ENCODE results near the gene GRHL1.

GRHL1 gene

DNA sequence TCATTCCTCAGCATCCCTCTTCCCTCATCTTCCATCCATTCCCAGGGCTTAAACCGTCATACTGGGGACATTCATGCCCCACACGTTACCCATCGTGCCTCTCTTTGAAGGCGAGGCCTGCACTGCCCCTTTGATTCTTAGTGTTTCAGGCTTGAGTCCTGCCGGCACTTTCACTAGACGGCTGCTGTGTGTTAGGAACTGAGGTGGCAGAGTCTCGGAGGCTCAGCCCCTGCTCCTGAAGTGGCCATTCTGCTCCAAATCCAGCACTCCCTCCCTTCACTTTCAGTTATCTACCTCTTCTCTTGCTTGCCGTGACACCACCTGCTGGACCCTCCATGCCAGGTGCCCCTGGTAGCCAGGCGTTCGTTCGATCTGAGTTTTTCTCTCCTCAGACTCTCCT, 43.0 kb downstream of the GRHL1 start:
- no peak for DNase-seq (ENCODE audit: low read depth)

DNA sequence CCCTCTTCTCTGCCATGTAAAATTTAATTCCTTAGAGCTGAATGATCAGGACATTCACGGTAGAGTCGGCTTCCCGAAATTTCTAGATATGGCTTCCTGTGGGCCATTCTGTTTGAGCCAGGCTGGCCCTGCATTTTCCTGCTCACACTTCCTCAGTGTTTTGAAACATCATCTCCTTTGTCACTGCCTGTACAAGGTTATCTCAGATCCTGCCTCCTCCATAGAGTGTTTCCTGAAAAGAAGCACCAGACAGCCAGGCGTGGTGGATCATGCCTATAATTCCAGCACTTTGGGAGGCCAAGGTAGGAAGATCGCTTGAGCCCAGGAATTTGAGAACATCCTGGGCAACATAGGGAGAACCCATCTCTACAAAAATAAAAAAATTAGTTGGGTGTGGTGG, 43.6 kb downstream of the GRHL1 start:
- no peak for DNase-seq (ENCODE audit: low read depth)

DNA sequence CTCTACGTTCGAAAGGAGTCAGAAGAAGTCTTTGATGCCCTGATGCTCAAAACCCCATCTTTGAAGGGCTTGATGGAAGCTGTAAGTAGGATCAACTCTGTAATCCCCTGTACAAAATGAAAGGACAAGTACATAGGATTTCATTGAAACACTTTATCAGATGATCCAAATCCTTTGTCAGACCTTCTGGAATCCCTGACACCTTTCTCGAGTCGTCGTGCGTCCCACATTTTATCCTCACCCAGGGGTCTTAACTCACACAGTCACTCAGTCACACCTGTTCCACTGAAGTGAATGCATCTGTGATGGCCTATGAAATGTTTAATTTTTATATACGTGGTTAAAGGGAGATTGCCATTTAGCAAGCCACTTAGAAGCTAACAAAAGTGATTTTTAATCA, 44.8 kb downstream of the GRHL1 start:
- DNase-seq (ENCODE audit: low read depth), result no peak

DNA sequence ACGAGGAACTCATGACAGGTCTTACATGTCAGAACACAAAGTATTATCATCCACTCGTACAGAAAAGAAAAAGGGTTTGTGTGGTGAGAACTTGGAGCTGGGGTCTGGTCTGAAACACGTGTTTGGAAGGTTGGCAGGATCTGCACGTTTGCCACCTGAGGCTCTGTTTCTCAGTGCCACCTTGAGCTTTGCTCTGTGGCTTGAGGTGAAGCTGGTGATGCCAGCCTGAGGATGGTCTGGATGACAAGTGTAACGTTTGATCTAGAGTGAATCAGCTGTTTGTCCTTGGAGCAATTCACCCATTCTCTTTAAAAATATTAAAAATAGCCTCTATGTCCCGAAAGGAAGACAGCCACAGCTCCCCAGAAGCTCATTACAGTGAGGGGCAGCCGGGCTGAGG, 46.4 kb downstream of the GRHL1 start:
- no peak for DNase-seq (ENCODE audit: low read depth)

DNA sequence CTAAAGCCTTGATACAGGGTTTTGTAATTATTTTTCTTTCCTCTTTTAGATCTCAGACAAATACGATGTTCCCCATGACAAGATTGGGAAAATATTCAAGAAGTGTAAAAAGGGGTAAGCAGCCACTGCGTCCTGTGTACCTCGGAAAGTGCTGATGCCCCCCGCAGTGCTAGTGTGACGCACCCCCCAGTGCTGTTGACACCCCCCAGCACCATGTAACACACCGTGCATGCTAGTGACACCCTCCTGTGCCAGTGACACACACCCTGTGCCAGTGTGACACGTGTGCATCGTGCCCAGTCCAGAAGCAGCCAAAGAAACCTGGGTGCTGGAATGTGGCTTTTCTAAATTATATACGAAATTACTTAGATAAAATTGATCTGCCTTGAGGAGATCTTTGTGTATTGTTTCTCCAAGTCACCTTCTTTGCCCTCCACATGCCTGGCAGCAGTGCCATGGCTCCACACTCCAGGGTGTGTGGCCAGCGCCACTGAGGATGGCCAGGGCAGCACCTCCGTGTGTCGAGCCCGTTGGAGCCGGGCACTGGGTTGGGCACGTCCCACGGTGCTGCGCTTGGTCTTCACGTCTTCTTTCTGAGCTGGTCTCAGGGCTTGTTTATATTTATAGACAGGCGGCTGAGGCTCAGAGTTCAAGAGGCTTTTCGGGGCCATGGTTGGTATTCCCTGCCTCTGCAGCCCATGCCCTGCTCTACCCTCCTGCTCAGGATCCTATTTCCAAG, 47.6 kb downstream of the GRHL1 start:
- DNase-seq (ENCODE audit: low read depth), result no peak

DNA sequence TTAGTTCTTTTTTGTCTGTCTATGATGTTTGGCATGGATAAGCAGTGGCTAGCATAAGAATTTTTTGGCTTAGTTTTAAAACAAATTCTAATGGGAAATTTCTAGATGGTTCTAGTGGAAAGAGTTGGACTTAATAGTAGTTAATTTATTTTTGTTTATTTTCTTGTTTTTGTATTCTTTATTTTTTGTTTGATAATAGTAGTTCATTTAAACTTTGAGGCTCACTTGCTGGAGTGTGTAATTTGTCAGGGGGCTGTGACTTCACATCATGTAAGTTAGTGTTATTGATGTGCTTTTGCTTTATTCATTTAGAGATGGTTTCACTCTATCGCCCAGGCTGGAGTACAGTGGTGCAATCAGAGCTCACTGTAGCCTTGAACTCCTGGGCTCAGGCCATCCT, 48.2 kb downstream of the GRHL1 start:
- no peak for DNase-seq (ENCODE audit: low read depth)

DNA sequence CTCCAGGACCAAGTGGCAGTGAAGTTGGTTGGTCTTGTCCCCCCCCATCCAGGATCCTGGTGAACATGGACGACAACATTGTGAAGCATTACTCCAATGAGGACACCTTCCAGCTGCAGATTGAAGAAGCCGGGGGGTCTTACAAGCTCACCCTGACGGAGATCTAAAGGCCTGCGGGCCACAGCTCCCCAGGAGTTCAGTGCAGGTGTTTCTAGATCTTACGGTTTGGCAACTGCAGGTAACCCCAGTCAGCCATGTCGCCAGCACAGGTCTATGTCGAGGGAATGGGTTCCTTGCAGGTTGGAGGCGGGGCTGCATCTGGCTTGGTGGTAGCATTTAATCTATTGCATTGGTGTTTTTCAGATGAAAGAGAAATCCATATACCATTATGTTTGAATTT, 49.0 kb downstream of the GRHL1 start:
- DNase-seq (ENCODE audit: low read depth), result no peak

DNA sequence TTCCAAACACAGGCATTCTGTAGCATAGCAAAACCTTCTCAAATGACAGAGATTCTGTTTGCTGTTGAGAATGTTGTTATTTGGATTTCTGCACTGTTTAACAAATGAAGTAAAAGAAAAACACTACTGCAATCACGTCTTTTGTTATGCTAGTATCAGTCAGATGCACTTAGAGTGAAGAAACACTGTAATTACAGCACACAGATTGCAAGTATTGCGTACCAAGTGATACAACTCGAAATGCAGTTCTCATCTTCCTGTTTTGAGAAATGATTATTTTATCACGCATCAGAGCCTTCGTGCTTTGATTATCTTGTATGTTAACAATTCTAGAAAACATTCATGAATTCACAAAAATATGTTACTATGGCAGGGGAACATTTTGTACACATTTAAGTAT, 50.1 kb downstream of the GRHL1 start:
- no peak for DNase-seq (ENCODE audit: low read depth)

DNA sequence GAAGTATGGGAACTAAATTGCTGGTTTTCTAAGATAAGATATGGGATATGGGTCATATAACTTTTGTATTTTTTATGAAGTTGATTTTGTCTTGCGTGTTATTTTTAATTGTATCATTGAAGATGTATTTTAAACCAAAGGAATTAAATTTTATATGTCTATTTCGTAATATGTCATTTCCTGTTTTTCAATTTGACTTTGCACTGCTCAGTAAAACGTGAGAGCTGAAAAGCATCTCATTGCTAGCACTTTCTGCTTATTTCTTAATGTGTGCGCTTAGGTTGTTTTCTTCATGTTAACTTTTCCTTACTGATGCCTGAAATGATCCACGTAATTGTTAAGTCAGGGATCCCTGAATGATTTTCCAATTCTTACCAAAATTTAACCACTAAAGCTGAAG, 50.6 kb downstream of the GRHL1 start:
- no peak for DNase-seq (ENCODE audit: low read depth)

DNA sequence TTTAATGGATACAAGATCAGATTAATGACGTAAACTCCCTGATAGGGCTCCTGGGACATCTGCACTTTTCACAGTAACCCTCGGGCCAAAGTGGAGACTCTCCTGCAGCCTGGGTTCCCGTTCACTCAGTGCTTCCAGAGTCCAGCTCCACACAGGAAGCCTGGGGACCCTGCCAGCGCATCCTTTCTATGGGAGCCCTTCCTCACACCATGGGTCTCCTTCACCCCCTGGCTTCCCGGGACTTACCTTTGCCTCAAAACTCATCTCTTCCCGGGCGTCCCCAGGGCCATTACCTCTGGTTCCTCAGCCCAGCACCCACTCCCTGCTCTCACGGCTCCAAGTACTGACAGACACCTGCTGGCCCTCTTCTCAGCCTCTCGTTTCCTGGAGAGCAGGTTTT, 51.2 kb downstream of the GRHL1 start:
- no peak for DNase-seq (ENCODE audit: low read depth)

DNA sequence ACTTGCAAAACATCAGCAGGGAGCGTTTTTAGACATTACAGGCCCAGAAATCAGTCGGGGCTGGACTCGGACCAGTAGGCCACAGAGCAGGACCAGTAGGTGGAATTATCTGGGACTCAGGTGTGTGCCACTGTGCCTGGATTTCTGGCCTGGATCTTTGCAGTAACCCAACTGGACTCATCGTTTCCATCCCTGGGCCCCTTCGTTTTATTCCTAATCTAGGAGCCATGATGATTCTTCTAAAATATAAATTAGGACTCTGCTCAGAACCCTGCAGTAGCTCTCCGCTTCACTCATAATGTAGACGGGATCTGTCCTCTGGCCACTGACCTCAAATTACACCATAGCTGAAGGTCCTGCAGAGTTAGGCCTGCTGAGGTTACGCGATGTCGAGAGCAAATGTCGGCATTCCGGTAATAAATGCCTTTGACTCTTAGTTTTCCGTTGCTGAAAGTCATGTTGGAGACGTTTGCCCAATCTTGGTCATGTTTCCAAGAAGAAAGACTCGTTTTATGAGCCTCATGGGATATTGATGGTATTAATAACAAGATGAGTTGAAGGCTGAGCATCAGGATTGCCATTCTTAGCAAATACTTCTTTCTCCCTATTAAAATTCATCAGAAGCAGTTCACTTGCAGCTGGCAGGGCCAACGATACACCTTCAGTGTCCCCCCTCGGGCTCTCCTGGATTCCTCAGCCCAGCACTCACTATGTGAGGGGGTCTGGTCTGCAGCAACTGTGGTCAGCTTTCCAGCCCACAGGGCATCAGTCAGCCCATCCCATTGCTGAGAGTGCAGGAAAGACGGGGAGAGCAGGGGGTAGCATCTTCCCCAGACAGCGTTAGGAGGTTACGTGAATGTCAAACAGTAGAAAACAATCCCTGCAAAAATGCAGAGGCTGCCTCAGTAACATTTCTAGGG, 52.0 kb downstream of the GRHL1 start:
- no peak for DNase-seq (ENCODE audit: low read depth)

DNA sequence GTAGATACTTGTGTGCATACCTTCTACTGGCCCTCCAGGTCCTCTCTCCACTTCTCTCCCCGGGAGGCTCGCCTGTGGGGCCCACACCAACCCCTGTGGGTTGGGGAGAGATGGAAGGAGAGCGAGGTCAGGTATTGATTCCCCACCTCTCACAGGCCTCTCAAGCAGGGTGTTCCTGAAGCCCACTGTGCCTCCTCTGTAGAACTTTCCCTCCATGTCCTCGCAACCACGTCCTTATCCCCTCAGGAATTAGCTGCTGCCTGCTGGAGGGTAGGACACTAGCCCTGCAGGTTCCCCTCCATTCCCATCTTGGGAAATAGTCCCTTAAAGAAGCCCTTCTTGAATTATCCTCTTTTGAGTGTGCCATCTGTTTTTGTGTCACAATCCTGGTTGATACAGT, 52.9 kb downstream of the GRHL1 start:
- no peak for DNase-seq (ENCODE audit: low read depth)

DNA sequence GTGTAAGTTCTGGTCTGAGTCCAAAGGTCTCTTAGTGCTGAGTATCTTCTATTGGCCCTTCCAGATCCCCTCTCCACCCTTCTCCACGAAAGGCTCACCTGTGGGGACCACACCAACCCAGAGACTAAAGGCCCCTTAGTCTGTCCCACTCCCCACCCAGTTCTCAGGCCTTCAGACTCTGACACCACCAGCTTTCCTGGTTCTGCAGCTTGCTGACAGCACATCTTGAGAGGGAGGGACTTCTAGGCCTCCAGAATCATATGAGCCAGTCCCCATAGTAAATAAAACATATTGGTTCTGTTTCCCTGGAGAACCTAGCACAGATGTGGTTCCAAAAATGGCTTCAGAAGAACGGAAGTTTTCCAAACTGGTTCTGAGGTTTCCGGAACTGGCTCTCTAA, 53.3 kb downstream of the GRHL1 start:
- no peak for DNase-seq (ENCODE audit: low read depth)

DNA sequence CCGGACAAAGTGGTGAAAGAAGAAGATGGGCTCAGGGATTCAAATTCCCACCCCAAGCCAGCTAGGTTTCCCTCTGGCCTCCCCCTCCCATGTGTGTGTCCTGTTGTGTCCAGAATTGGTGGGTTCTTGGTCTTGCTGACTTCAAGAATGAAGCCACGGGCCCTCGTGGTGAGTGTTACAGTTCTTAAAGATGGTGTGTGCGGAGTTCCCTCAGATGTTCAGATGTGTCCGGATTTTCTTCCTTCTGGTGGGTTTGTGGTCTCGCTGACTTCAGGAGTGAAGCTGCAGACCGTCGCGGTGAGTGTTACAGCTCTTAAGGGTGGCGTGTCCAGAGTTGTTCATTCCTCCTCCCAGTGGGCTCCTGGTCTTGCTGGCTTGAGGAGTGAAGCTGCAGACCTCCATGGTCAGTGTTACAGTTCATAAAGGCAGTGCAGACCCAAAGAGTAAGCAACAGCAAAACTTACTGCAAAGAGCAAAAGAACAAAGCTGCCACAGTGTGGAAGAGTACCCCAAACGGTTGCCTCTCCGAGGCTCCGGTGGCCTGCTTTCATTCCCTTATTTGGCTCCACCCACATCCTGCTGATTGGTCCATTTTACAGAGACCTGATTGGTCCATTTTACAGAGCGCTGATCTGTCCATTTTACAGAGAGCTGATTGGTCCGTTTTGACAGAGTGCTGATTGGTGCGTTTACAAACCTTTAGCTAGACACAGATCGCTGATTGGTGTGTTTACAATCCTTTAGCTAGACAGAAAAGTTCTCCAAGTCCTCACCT, 54.2 kb downstream of the GRHL1 start:
- no peak for DNase-seq (ENCODE audit: low read depth)

DNA sequence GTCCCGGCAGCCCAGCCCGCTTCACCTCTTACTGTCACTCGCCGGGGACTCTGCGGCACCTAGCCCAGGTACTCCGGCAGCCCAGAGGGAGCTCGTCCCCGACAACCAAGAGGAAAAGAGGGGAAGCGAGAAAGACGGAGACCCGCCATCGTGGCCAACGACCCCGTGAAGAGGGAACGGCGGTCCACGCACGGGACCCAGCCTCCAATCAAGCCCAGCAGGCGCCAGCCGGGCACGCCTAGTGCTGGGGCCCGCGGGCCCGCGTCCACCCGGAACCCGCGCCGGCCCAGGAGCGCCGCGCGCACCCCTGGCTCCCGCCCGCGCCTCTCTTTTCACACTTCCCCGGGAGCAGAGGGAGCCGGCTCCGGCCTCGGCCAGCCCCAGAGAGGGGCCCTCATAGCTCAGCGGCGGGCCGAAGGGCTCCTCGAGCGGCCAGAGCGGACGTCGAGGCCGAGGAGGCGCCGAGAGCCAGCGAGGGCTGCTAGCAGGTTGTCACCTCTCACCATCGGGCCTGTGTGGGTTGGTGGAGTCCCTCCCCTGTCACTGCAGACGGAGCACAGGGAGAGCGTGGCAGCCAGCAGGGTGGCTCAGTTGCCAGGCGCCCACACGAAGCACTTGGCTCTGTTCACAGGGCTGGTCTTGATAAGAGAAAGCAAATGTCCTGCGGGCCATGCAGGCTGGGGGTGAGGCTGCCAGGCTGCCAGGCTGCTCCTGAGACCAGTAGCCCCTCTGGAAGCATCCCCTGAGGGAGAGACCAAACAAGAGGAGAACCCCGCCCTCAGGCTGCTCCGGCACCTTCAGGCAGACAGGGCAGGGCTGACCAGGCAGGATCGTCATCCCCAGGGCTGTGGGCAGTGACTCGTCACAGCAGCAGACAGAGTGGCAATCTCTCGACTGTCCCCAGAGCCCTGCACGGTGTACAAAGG, 55.0 kb downstream of the GRHL1 start:
- no peak for DNase-seq (ENCODE audit: low read depth)

DNA sequence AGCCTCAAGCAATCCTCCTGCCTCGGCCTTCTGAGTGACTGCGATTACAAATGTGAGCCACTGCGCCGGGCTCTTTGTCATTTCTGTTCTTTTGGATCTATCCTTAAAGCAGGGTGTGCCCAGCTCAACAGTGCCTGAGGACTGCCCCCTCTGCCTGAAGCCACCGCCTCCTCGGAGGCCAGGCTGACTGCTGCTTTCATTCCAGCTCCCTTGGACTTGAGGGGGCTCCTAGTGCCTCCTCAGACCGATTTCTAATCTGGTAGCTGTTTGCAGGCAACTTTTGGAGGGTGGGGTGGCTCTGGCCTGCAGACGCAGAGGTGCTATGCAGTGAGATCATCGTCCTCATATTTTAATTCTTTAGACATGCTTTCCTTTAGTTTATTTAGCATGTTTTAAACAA, 55.9 kb downstream of the GRHL1 start:
- no peak for DNase-seq (ENCODE audit: low read depth)

DNA sequence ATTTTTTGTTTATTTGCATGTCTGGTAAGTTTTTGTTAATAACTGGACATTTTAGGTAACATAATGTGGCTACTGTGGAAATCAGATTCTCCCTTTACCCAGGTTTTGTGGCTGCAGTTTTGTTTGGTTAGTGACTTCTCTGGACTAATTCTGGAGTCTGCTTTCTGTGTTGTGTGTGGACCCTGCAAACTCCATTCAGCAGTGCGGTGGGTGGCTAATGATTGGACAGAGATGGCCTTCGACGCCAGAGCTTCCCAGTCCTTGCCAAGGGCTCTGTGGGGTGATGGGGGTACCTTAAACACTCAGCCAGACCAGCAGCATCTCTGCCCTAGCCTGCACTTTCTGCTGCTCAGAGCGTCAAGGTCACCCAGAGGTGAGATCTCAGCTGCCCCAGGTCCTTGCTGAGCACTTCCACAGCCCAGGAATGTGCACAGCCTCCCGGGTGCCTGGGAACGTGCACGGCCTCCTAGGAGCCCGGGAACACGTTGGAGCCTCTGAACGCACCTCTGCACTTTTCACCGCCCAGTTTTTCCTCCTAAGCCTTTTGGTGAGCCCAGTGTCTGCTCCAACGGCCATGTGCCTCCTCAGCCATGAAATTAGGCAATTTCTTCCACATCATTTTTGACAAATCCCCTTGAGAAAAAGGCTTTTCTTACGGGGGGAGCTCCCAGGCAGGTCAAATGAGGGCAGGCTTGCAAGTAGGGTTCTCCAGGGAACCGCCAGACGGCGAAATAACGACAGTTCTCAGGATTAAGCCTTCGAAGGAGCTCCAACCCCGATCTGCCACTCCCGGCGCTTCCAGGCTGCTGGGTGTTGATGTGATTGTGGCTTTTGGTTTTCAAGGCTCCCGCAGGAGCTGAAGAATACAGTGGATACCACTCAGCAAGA, 56.7 kb downstream of the GRHL1 start:
- DNase-seq (ENCODE audit: low read depth), result no peak

DNA sequence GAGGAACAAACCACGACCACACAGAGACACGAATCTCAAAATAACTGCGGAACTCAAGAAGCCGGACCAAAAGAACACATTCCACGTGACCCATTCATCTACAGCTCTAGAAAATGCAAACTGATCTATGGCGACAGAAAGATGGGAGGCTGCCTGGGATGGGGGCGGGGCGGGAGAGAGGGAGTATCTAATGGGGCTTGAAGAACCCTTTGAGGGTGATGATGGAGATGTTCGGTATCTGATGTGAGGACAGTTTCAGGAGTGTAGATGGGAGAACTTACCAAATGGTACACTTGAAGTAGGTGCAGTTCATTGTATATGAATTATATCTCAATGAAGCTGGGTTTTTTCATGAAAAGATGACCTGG, 57.3 kb downstream of the GRHL1 start:
- no peak for DNase-seq (ENCODE audit: low read depth)

DNA sequence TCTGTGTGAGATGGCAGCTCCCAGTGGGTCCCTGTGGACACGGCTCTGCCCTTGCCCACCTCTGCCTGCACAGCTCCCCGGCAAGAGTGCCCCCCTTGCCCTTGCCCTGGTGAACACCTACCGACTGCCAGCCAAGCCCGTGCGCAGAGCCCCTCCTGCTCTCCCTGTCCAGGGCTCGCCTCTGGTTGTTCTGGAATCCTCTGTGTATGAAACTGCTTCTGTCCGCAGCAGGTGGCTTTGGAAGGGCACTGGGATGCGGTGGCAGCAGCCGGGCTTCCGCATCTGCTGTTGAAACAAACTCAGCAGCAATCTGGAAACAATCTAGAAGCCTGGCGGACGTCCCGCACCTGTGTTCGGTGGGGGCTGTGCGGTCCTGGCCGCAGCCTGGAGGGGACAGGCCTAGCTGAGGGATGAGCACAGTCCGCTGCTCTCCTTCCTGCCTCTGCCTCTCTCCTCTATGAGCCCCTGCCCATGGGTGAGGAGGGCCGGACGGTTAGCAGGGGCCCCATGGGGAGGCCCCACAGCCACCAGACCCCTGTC, 57.8 kb downstream of the GRHL1 start:
- DNase-seq (ENCODE audit: low read depth), result no peak
